Uterus (tissue), 4 donors: ENCODE measurements around the gene SIAH2. TPM values are rescaled to one million over a fixed set of nuclear protein-coding genes. Genes with fewer than 3 reads are reported as not detected.

Source experiments
- DNase-seq, 2 donors: peaks; one replicate each; pipeline ENCODE4 v3.0.0-alpha.2; 2019 to 2020
- H3K27ac ChIP-seq, 2 donors: fragments of 200-600 bp; sonication (generic); 1 replicate in 1 of 2; 2 replicates in 1 of 2; pipeline ENCODE4 v1.5.1; 2016 to 2018
- H3K27me3 ChIP-seq, 2 donors: fragments of 200-600 bp; sonication (generic); one replicate each; pipeline ENCODE4 v1.5.1; 2018 to 2019; ENCODE audit warnings: control low read depth in 1 of 2
- H3K36me3 ChIP-seq, 2 donors: fragments of 200-600 bp; sonication (generic); one replicate each; pipeline ENCODE4 v1.5.1; 2019; ENCODE audit warnings: control low read depth in 1 of 2
- H3K4me1 ChIP-seq, 2 donors: fragments of 200-600 bp; sonication (generic); one replicate each; pipeline ENCODE4 v1.5.1; 2018 to 2019; ENCODE audit warnings: control low read depth in 1 of 2
- H3K4me3 ChIP-seq, 2 donors: fragments of 200-600 bp; sonication (generic); 1 replicate in 1 of 2; 2 replicates in 1 of 2; pipeline ENCODE4 v1.5.1; 2018 to 2019; ENCODE audit warnings: mild to moderate bottlenecking in 1 of 2
- H3K9me3 ChIP-seq, 2 donors: fragments of 200-600 bp; sonication (generic); one replicate each; pipeline ENCODE4 v1.5.1; 2019; ENCODE audit warnings: control low read depth in 1 of 2
- CTCF ChIP-seq, 4 experiments: fragments of 200-600 bp in 2 of 4; fragments of 450-650 bp in 2 of 4; sonication (generic) in 2 of 4; IDR thresholded peaks; one replicate each; pipeline ENCODE4 v1.5.1; 2016 to 2019; ENCODE audit warnings: antibody characterized with exemption in 4 of 4, mild to moderate bottlenecking in 2 of 4, moderate library complexity in 1 of 4
- POLR2A ChIP-seq, 2 donors: fragments of 450-650 bp; IDR thresholded peaks; one replicate each; pipeline ENCODE4 v1.6.1; 2016; ENCODE audit warnings: antibody characterized with exemption in 2 of 2, mild to moderate bottlenecking in 1 of 2, moderate library complexity in 1 of 2
- intact Hi-C: fragments of 100-400 bp; cut with DNase I; formaldehyde crosslinking; loops from one replicate; pipeline ENCODE4 v1.15.1; 2023; ENCODE audit warnings: low total_unique reads
- total RNA-seq, 4 donors: library from RNA; depleted of rRNA in 3 of 4; stranded (reverse); fragments of >200 nt in 3 of 4; gene quantifications; one replicate each; pipeline versions ENCODE4 v1.1.0 to v1.2.4, GENCODE V29; 2014 to 2023
- donor health status: DM: yes; HTN: yes; CAD: no.

Gene SIAH2
- total RNA-seq, 4 donors from 2014 or later: 25.4 to 63.8 (median 43.6) TPM

DNA sequence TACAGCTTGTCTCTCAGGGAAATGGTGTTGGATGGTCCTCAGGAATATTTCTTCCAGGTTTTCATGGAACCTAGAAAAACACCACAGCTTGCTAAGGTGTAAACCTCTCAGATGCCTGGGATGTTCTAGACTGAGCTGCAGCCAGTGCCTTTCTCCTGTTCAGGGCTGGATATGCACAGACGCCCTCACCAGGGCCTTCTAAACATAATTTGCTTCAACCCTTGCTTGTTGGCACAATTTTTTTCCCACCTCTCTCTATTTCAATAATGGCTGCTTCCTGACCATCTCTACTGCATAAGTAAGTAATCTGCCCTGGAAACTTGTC lies 28.2 kb downstream of the SIAH2 start:
- H3K9me3 ChIP-seq: no peaks in the 10 kb centered on the region
- intact Hi-C loops: no loop called here
- peaks cover 0 to under 1% of the 10 kb centered on the region in 2 donors for H3K4me1 ChIP-seq
- no peaks in the 10 kb centered on the region for H3K36me3 ChIP-seq
- TF ChIP-seq POLR2A (IDR thresholded peaks at IDR 0.05): no peak
- TF ChIP-seq CTCF (IDR thresholded peaks at IDR 0.05): no peak
- no peak overlapping the region for H3K27ac ChIP-seq
- no peak overlapping the region for H3K4me3 ChIP-seq
- no peak for DNase-seq
- H3K27me3 ChIP-seq: no peaks in the 10 kb centered on the region

DNA sequence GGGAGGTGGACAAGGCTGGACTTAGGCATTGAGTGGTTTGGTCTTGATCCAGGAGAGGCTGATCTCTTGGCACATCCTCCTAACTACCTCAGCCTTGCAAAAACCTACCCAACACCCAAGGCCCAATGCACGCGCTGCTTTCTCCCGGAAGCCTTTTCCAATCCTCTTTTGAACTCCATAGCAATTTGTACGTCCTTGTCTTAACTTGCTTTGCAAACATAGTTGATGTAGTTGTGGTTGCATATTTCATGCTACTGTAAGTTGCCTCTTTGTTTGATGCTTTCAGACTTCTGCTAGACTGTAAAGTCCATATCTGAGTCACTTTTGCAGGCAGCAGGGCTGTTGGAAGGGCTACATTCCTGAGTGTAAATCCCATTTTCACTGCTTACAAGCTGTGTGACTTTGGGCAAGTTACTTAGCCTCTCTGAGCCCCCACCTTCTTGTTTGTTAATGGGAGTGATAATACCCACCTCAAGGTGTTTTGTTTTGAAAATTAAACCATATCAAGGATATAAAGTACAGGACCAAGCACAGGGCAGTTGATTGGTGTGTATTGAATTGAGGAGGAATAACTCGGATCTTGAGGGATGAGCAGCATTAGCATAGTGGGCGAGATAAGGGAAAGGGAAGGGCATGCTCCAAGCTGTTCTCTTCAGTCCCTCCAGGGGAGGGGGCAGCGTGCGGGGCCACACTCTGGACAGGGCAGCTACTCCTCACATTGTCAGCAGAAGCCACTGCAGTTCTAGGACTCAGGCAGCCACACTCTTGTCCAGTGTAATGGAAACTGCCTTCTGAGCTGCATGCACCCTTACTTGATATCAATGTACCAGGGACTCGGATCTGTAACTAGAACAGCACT lies 28.8 kb downstream of the SIAH2 start:
- H3K36me3 ChIP-seq: no peaks in the 10 kb centered on the region
- no peak overlapping the region for H3K4me3 ChIP-seq
- H3K4me1 ChIP-seq: peaks cover 0 to 4% of the 10 kb centered on the region in 2 donors
- H3K27ac ChIP-seq: no peak overlapping the region
- H3K27me3 ChIP-seq: no peaks in the 10 kb centered on the region
- no peak for DNase-seq
- H3K9me3 ChIP-seq: no peaks in the 10 kb centered on the region
- intact Hi-C loops: no loop called here
- TF ChIP-seq POLR2A (IDR thresholded peaks at IDR 0.05): no peak
- TF ChIP-seq CTCF (IDR thresholded peaks at IDR 0.05): no peak

DNA sequence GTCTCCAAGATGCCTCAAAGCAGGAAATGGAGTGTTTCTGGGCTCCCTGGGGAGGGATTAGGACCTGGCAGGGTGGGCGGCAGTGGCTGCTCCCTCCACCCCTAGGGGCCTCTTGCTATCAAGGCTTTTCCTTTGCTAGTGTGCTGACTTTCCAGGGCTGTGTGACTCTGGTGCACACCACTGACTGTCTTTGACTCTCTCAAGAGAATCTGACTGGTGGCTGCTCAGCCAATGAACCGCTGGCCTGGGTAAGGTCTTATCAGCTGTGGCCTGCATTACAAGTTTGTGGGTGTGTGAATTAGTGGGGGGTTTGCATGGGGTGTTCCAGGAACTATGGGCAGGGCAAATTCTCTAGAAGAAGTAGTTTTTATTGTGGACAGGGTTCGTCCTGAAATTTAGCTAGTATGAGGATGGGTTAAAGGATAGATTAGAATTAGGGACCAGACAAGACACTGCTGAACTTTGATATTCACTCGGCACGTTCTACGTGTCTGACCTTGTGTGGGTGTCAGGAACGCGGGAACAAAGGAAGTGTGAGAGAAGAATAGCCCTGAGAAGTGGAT lies 29.5 kb downstream of the SIAH2 start:
- no peak for TF ChIP-seq CTCF (IDR thresholded peaks at IDR 0.05)
- TF ChIP-seq POLR2A (IDR thresholded peaks at IDR 0.05): no peak
- peaks cover 0 to 4% of the 10 kb centered on the region in 2 donors for H3K4me1 ChIP-seq
- H3K27ac ChIP-seq: no peak overlapping the region
- intact Hi-C loops: no loop called here
- H3K9me3 ChIP-seq: no peaks in the 10 kb centered on the region
- no peak overlapping the region for H3K4me3 ChIP-seq
- DNase-seq: no peak
- H3K36me3 ChIP-seq: no peaks in the 10 kb centered on the region
- H3K27me3 ChIP-seq: no peaks in the 10 kb centered on the region

DNA sequence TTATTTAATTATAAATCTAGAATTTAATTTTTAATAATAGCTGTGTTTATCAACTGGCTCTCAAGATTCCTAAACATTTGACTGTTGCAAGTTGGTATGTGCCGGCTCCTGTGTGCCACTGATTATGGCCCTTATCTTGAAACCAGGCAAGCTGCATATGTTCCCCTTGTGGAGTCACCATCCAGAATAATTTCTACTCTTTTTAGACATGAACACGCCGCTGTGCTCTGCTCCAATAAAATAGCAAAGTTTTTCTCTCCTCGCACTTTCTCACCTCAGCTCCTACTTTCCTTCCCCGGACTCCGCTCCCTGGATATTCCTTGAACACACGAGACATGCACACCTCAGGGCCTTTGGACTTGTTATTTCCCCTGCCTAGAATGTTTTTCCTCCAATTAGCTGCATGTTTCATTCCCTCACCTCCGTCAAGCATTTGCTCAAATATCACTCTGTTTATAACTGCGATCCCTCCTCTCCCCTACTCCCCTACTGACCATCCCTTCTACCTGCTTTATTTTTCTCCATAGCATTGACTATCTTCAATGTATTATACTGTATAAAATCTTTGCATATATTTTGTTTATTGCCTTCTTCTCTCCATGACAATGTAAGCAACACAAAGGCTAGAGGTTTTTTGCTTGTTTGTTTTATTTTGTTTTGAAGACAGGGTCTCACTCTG lies 33.1 kb downstream of the SIAH2 start:
- peaks cover 0 to 4% of the 10 kb centered on the region in 2 donors for H3K4me1 ChIP-seq
- TF ChIP-seq POLR2A (IDR thresholded peaks at IDR 0.05) (no peak), CTCF (IDR thresholded peaks at IDR 0.05) (no peak)
- H3K4me3 ChIP-seq: no peak overlapping the region
- no peak overlapping the region for H3K27ac ChIP-seq
- DNase-seq: no peak
- H3K36me3 ChIP-seq: no peaks in the 10 kb centered on the region
- H3K9me3 ChIP-seq: no peaks in the 10 kb centered on the region
- intact Hi-C loops: loop anchor here (10.0 kb wide), 1 partner anchor 55 kb away; no protein-coding TSS in a partner anchor
- no peaks in the 10 kb centered on the region for H3K27me3 ChIP-seq
